Measurements from ENCODE around the gene ZNF648.

GRCh38 chr1:182098301-182098700, 36.8 kb upstream of the ZNF648 start:
- TF ChIP-seq CTCF (IDR thresholded peaks at IDR 0.05), result no peak
- TF ChIP-seq POLR2A (IDR thresholded peaks at IDR 0.05), result no peak

Data from Peyer's patch (tissue), 4 donors.